Endometrial microvascular endothelial cells (primary cell): ENCODE data around the gene SERPINB12. TPM values are rescaled to one million over a fixed set of nuclear protein-coding genes. Genes with fewer than 3 reads are reported as not detected.

Source experiments
- in situ Hi-C: cut with HindIII; loops from 2 replicates; pipeline ENCODE4 v1.10.0; 2017; ENCODE audit warnings: low sequenced_read_pairs, low pct_unique_long_range_greater_than_20kb; ENCODE audit errors: inconsistent ontology term
- total RNA-seq: library from RNA; depleted of rRNA; stranded (reverse); fragments of >200 nt; gene quantifications from one replicate; pipeline ENCODE4 v1.2.3, GENCODE V29; 2015; ENCODE audit errors: inconsistent ontology term

The SERPINB12 gene
- total RNA-seq, 1 donor from 2014 or later: not detected

- in situ Hi-C loops: no loop called here
Observed at GRCh38 chr18:63544017-63544416, 1.8 kb downstream of the SERPINB12 start.

GRCh38 chr18:63545000-63545399 is 2.8 kb downstream of the SERPINB12 start:
- in situ Hi-C loops: no loop called here

GRCh38 chr18:63550068-63550467 is 7.9 kb downstream of the SERPINB12 start:
- in situ Hi-C loops: no loop called here

- in situ Hi-C loops: no loop called here
Observed at GRCh38 chr18:63551769-63552168, 9.6 kb downstream of the SERPINB12 start.

- in situ Hi-C loops: no loop called here
Observed at GRCh38 chr18:63552581-63552980, 10.4 kb downstream of the SERPINB12 start.

GRCh38 chr18:63553081-63553480 is 10.9 kb downstream of the SERPINB12 start:
- in situ Hi-C loops: no loop called here

- in situ Hi-C loops: no loop called here
Observed at GRCh38 chr18:63559567-63560491, 17.7 kb downstream of the SERPINB12 start.

- in situ Hi-C loops: no loop called here
Observed at GRCh38 chr18:63562284-63562683, 20.1 kb downstream of the SERPINB12 start.

- in situ Hi-C loops: no loop called here
Observed at GRCh38 chr18:63564021-63564420, 21.9 kb downstream of the SERPINB12 start.

GRCh38 chr18:63564561-63564960 is 22.4 kb downstream of the SERPINB12 start:
- in situ Hi-C loops: no loop called here

- in situ Hi-C loops: no loop called here
Observed at GRCh38 chr18:63567276-63567675, 25.1 kb downstream of the SERPINB12 start.

- in situ Hi-C loops: no loop called here
Observed at GRCh38 chr18:63567825-63568224, 25.7 kb downstream of the SERPINB12 start.

- in situ Hi-C loops: no loop called here
Observed at GRCh38 chr18:63570721-63571120, 28.6 kb downstream of the SERPINB12 start.

GRCh38 chr18:63575681-63576080 is 33.5 kb downstream of the SERPINB12 start:
- in situ Hi-C loops: no loop called here

GRCh38 chr18:63578357-63578958 is 36.3 kb downstream of the SERPINB12 start:
- in situ Hi-C loops: no loop called here

- in situ Hi-C loops: no loop called here
Observed at GRCh38 chr18:63579616-63580015, 37.4 kb downstream of the SERPINB12 start.

- in situ Hi-C loops: no loop called here
Observed at GRCh38 chr18:63585988-63586387, 43.8 kb downstream of the SERPINB12 start.

GRCh38 chr18:63586431-63586830 is 44.3 kb downstream of the SERPINB12 start:
- in situ Hi-C loops: no loop called here

- in situ Hi-C loops: no loop called here
Observed at GRCh38 chr18:63586966-63587365, 44.8 kb downstream of the SERPINB12 start, which contains the start of gene SERPINB13. TSS of gene SERPINB13 (plus strand) at chr18:63587343. CDS start at chr18:63588668, 1,325 bp downstream.

- in situ Hi-C loops: no loop called here
Observed at GRCh38 chr18:63588909-63589308, 46.7 kb downstream of the SERPINB12 start.
